Natural killer cell (primary cell): ENCODE measurements around the gene TMEM80. TPM values are rescaled to one million over a fixed set of nuclear protein-coding genes. Genes with fewer than 3 reads are reported as not detected.

Experiments
- ATAC-seq, 3 donors: fragments of 150-1000 bp in 2 of 3; fragments of 200-7000 bp in 1 of 3; cut with Tn5 transposase; 1 replicate in 1 of 3; 2 replicates in 2 of 3; pipeline ENCODE4 v1.10.0; 2021; ENCODE audit warnings: mild to moderate bottlenecking in 2 of 3, moderate library complexity in 2 of 3
- DNase-seq, 2 donors: peaks; one replicate each; pipeline versions ENCODE4 v3.0.0 to v3.0.0-alpha.2; 2013 to 2021; ENCODE audit warnings: mixed read lengths in 1 of 2
- H3K27ac ChIP-seq: one replicate; pipeline ENCODE4 v1.5.1; 2013; ENCODE audit warnings: mild to moderate bottlenecking, low read length
- H3K27me3 ChIP-seq: one replicate; pipeline ENCODE4 v1.6.1; 2013; ENCODE audit warnings: low read length; ENCODE audit not compliant: control insufficient read depth, insufficient read depth
- H3K36me3 ChIP-seq: one replicate; pipeline ENCODE4 v1.6.1; 2013; ENCODE audit warnings: low read length; ENCODE audit not compliant: control insufficient read depth, insufficient read depth
- H3K4me1 ChIP-seq: one replicate; pipeline ENCODE4 v1.6.1; 2013; ENCODE audit warnings: low read length; ENCODE audit not compliant: control insufficient read depth, insufficient read depth
- H3K4me3 ChIP-seq: one replicate; pipeline ENCODE4 v1.5.1; 2013; ENCODE audit warnings: low read length
- H3K9me3 ChIP-seq: one replicate; pipeline ENCODE4 v1.6.1; 2013; ENCODE audit warnings: low read length; ENCODE audit not compliant: control insufficient read depth, insufficient read depth
- H3K27ac Mint-ChIP-seq, 2 donors: one replicate each; pipeline ENCODE4 v1.8.0; 2022; ENCODE audit warnings: mild to moderate bottlenecking in 2 of 2, mixed read lengths in 2 of 2, moderate library complexity in 1 of 2
- H3K27me3 Mint-ChIP-seq, 2 donors: one replicate each; pipeline ENCODE4 v1.8.0; 2022; ENCODE audit warnings: low read depth in 2 of 2, mixed read lengths in 2 of 2
- H3K36me3 Mint-ChIP-seq: one replicate; pipeline ENCODE4 v1.8.0; 2022; ENCODE audit warnings: mixed read lengths
- H3K4me1 Mint-ChIP-seq, 2 donors: one replicate each; pipeline ENCODE4 v1.8.0; 2022; ENCODE audit warnings: mixed read lengths in 2 of 2
- H3K4me3 Mint-ChIP-seq: one replicate; pipeline ENCODE4 v1.8.0; 2022; ENCODE audit warnings: mild to moderate bottlenecking, moderate library complexity, mixed read lengths
- H3K9me3 Mint-ChIP-seq, 2 donors: one replicate each; pipeline ENCODE4 v1.8.0; 2022; ENCODE audit warnings: mixed read lengths in 2 of 2
- WGBS: methylation state at CpG from one replicate; pipeline ENCODE4 v1.1.7; 2013; ENCODE audit warnings: missing lambda C conversion rate; ENCODE audit not compliant: insufficient coverage; 5-methylcytosine and 5-hydroxymethylcytosine counted together
- intact Hi-C: fragments of 100-400 bp; cut with micrococcal nuclease; formaldehyde crosslinking; loops from one replicate; pipeline ENCODE4 v1.14.2; 2022
- total RNA-seq, 4 donors: library from RNA; stranded (reverse); fragments of 120-200 nt in 1 of 4; gene quantifications; one replicate each; pipeline versions ENCODE4 v1.2.3 to v1.2.4, GENCODE V29; 2013 to 2022
- TF ChIP-seq, protein P1 (sequence below): fragments of 200-600 bp; IDR thresholded peaks from one replicate; pipeline ENCODE4 v1.8.0; 2022; ENCODE audit warnings: antibody characterized with exemption

TMEM80 gene
- total RNA-seq, 3 donors from 2014 or later (not counting 1 experiment from before 2014, with no cell fraction given): 17.8 to 42.1 (median 33.0) TPM

- no peak overlapping the region for H3K27ac Mint-ChIP-seq
- H3K4me1 ChIP-seq: no peaks in the 10 kb centered on the region
- no peaks in the 10 kb centered on the region for H3K9me3 Mint-ChIP-seq
These were observed 38.8 kb upstream of the TMEM80 start for GRCh38 chr11:656866-657265.

DNA sequence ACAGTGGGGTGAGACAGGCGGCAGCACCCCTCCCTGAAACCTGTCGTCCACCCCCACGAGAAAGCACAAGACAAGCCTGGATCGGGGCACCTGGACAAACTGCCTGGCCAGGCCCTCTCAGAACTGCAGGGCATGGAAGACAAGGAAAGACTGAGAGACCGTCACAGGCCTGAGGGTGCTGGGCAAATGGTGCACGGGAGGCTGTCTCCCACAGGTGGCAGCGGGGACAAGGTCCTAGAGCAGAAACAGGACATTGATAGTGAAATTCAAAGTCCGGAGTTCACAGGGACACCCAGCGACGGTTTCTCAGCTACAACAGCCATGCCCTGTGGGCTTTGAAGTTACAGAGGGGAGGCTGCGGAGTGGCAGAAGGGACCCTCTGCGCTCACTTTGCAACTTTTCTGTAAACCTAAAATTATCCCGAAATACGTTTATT, 37.9 kb upstream of the TMEM80 start:
- peaks cover 0 to 3% of the 10 kb centered on the region in 2 donors for H3K4me1 Mint-ChIP-seq
- H3K27ac ChIP-seq: no peak overlapping the region
- H3K36me3 Mint-ChIP-seq: no peaks in the 10 kb centered on the region
- H3K9me3 Mint-ChIP-seq: no peaks in the 10 kb centered on the region
- H3K27ac Mint-ChIP-seq: no peak overlapping the region
- H3K4me3 Mint-ChIP-seq: no peak overlapping the region
- TF ChIP-seq, protein P1, sequence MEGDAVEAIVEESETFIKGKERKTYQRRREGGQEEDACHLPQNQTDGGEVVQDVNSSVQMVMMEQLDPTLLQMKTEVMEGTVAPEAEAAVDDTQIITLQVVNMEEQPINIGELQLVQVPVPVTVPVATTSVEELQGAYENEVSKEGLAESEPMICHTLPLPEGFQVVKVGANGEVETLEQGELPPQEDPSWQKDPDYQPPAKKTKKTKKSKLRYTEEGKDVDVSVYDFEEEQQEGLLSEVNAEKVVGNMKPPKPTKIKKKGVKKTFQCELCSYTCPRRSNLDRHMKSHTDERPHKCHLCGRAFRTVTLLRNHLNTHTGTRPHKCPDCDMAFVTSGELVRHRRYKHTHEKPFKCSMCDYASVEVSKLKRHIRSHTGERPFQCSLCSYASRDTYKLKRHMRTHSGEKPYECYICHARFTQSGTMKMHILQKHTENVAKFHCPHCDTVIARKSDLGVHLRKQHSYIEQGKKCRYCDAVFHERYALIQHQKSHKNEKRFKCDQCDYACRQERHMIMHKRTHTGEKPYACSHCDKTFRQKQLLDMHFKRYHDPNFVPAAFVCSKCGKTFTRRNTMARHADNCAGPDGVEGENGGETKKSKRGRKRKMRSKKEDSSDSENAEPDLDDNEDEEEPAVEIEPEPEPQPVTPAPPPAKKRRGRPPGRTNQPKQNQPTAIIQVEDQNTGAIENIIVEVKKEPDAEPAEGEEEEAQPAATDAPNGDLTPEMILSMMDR: no peak
- no peaks in the 10 kb centered on the region for H3K4me1 ChIP-seq
- 95% methylated on average over 14 of the region's 14 CpGs for WGBS
- H3K9me3 ChIP-seq: no peaks in the 10 kb centered on the region
- DNase-seq (no peak), ATAC-seq (no peak)
- H3K27me3 ChIP-seq: no peaks in the 10 kb centered on the region
- H3K27me3 Mint-ChIP-seq: no peaks in the 10 kb centered on the region
- H3K36me3 ChIP-seq: peaks cover 12% of the 10 kb centered on the region
- no peak overlapping the region for H3K4me3 ChIP-seq
- intact Hi-C loops: loop anchor here (10.0 kb wide), 1 partner anchor 67 kb away; no protein-coding TSS in a partner anchor

More at GRCh38 chr11:656866-657265, 38.8 kb upstream of the TMEM80 start:
- H3K4me3 Mint-ChIP-seq: no peak overlapping the region
- H3K27me3 ChIP-seq: no peaks in the 10 kb centered on the region
- TF ChIP-seq, protein P1: no peak
- no peak overlapping the region for H3K4me3 ChIP-seq
- no peak overlapping the region for H3K27ac ChIP-seq
- DNase-seq (no peak), ATAC-seq (no peak)
- 91% methylated on average over 7 of the region's 7 CpGs for WGBS
- peaks cover 12% of the 10 kb centered on the region for H3K36me3 ChIP-seq
- no peaks in the 10 kb centered on the region for H3K36me3 Mint-ChIP-seq
- no peaks in the 10 kb centered on the region for H3K27me3 Mint-ChIP-seq
- H3K9me3 ChIP-seq: no peaks in the 10 kb centered on the region
- intact Hi-C loops: loop anchor here (10.0 kb wide), 1 partner anchor 68 kb away; no protein-coding TSS in a partner anchor
- no peaks in the 10 kb centered on the region for H3K4me1 Mint-ChIP-seq

DNA sequence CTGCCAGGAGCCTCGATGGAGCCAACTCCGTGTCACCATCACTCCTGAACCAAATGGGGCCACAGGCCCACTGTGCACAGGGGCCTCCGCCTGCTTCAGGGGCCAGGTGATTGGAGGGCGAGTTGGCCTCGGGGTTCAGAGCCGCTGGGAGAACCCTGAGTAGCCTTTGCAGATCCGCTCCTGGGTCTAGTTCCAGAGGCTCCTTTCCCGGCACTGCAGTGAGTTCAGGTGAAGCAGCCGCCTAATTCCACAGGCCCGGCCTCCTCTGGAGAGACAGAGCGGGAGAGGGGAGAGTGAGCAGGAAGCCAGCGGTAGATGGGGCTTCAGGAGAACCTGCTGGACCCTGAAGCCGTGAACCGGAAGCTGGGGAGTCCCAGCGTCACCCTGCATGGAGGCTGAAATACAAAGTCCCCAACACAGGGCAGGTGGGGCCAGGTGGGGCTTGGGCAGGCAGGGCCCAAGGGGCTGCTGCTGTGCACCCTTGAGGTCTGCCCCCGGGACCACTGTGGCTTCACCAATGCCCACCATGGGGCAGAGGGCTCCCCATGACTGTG, 36.0 kb upstream of the TMEM80 start:
- TF ChIP-seq, protein P1: no peak
- ATAC-seq: no peak
- peaks cover 10% of the 10 kb centered on the region for H3K36me3 ChIP-seq
- no peak overlapping the region for H3K4me3 Mint-ChIP-seq
- no peaks in the 10 kb centered on the region for H3K27me3 Mint-ChIP-seq
- peaks cover 0 to 6% of the 10 kb centered on the region in 2 donors for H3K4me1 Mint-ChIP-seq
- H3K27ac Mint-ChIP-seq: no peak overlapping the region
- H3K4me3 ChIP-seq: no peak overlapping the region
- H3K9me3 ChIP-seq: no peaks in the 10 kb centered on the region
- 94% methylated on average over 16 of the region's 16 CpGs for WGBS
- no peak overlapping the region for H3K27ac ChIP-seq
- intact Hi-C loops: loop anchor here (10.0 kb wide), 1 partner anchor 65 kb away; no protein-coding TSS in a partner anchor
- no peaks in the 10 kb centered on the region for H3K9me3 Mint-ChIP-seq
- no peaks in the 10 kb centered on the region for H3K4me1 ChIP-seq
- no peaks in the 10 kb centered on the region for H3K36me3 Mint-ChIP-seq
- no peak for DNase-seq
- no peaks in the 10 kb centered on the region for H3K27me3 ChIP-seq

DNA sequence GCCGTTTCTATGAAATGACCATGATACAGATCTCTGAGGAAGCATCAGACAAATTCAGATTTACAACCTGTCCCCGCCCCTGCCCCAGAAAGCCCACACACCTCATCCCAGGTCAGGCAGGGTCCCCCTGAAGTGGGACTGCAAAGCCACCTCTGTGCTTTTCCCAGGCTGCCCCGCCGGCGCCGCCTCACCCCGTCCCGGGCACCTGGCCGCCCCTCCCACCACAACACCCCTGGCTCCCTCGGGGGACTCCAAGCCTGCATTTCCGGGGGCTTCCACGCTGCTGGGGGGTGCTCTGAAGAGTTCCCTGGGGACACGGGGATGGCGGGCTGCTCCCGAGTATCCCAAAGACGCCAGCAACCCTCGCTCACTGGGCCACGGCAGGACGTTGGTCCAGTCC, 35.3 kb upstream of the TMEM80 start:
- DNase-seq: no peak
- Histone ChIP-seq H3K27me3 (no peaks in the 10 kb centered on the region), H3K36me3 (peaks cover 10% of the 10 kb centered on the region), H3K4me3 (no peak overlapping the region), H3K9me3 (no peaks in the 10 kb centered on the region), H3K27ac (no peak overlapping the region), H3K4me1 (no peaks in the 10 kb centered on the region)
- TF ChIP-seq, protein P1: no peak
- intact Hi-C loops: no loop called here
- ATAC-seq: no peak
- 97% methylated on average over 19 of the region's 19 CpGs for WGBS
- H3K27me3 Mint-ChIP-seq: no peaks in the 10 kb centered on the region
- no peak overlapping the region for H3K4me3 Mint-ChIP-seq
- H3K9me3 Mint-ChIP-seq: no peaks in the 10 kb centered on the region
- H3K27ac Mint-ChIP-seq: no peak overlapping the region
- peaks cover 0 to 6% of the 10 kb centered on the region in 2 donors for H3K4me1 Mint-ChIP-seq
- H3K36me3 Mint-ChIP-seq: no peaks in the 10 kb centered on the region
